B cell (primary cell): ENCODE data around the gene TK2.

Experiments
- EZH2 ChIP-seq: IDR thresholded peaks from 2 replicates; pipeline ENCODE4 v1.6.1; 2012; ENCODE audit warnings: borderline replicate concordance, low read depth, mild to moderate bottlenecking, moderate library complexity, low read length; ENCODE audit not compliant: insufficient read depth, poor library complexity, severe bottlenecking
- TF ChIP-seq, protein P1 (sequence below): fragments of 200-600 bp; IDR thresholded peaks from one replicate; pipeline ENCODE4 v1.8.0; 2022; ENCODE audit warnings: antibody characterized with exemption, mild to moderate bottlenecking

- TF ChIP-seq, protein P1, sequence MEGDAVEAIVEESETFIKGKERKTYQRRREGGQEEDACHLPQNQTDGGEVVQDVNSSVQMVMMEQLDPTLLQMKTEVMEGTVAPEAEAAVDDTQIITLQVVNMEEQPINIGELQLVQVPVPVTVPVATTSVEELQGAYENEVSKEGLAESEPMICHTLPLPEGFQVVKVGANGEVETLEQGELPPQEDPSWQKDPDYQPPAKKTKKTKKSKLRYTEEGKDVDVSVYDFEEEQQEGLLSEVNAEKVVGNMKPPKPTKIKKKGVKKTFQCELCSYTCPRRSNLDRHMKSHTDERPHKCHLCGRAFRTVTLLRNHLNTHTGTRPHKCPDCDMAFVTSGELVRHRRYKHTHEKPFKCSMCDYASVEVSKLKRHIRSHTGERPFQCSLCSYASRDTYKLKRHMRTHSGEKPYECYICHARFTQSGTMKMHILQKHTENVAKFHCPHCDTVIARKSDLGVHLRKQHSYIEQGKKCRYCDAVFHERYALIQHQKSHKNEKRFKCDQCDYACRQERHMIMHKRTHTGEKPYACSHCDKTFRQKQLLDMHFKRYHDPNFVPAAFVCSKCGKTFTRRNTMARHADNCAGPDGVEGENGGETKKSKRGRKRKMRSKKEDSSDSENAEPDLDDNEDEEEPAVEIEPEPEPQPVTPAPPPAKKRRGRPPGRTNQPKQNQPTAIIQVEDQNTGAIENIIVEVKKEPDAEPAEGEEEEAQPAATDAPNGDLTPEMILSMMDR: no peak
- no peak for TF ChIP-seq EZH2
Observed at GRCh38 chr16:66490774-66491715, 58.9 kb downstream of the TK2 start.
